ENCODE results near the gene ENTPD8.

GRCh38 chr9:137410891-137411249, 30.3 kb downstream of the ENTPD8 start:
- TF ChIP-seq CTCF (IDR thresholded peaks at IDR 0.05) (no peak), POLR2A (IDR thresholded peaks at IDR 0.05) (no peak), POLR2AphosphoS5 (IDR thresholded peaks at IDR 0.05) (no peak)

Data from gastroesophageal sphincter (tissue), 3 donors.